GM18502 (cell line): ENCODE data around the gene AFF3.

Source experiments
- ATAC-seq: cut with Tn5 transposase; IDR thresholded peaks from one replicate; pipeline ENCODE4 v1.9.1; 2021; ENCODE audit warnings: mild to moderate bottlenecking; ENCODE audit not compliant: unreplicated experiment, poor library complexity

AFF3 gene

DNA sequence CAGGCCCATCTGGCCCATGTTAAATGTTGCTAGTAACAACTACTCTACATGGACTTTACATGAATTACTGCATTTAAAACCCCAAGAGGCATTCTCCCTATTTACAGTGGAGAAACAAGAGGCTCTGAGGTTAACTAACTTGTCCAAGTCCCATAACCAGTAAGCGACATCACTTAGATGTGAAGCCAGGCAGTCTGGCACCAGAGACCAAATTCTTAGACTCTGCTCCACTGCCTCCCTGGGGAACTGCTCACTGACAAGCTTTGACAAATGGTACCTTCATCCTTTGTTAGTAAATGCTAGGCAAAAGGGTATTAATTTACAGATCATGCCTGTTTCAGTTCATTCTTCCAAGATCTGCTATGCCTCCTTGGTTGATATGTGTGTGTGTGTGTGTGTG lies 124.8 kb downstream of the AFF3 start:
- no peak for ATAC-seq

DNA sequence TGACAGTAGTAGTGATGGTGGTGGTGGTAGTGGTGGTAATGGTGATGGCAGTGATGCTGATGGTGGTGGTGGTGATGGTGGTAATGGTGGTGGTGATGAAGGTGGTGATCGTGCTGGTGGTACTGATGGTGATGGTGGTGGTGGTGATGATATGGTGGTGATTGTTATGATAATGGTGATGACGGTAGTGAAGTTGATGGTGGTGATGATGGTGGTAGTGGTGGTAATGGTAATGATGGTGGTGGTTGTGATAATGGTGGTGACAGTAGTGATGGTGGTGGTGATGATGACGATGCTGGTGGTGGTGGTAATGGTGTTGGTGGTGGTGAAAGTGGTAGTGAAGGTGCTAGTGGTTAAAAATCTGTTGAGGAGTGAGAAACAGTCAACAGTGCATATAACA lies 125.6 kb downstream of the AFF3 start:
- ATAC-seq, result no peak

DNA sequence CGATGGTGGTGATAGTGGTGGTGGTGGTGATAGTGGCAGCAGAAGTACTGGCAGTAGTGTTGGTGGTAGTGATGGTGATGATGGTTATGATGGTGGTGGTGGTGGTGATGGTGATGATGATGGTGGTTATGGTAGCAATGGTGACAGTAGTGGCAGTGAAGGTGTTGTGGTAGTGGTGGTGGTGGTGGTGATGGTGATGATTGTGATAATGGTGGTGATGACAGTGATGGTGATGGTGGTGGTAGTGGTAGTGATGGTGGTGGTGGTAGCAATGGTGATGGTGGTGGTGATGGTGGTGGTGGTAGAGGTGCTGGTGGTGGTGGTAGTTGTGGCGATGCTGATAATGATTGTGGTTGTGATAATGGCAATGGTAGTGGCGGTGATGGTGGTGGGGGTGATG lies 126.5 kb downstream of the AFF3 start:
- ATAC-seq, result no peak

DNA sequence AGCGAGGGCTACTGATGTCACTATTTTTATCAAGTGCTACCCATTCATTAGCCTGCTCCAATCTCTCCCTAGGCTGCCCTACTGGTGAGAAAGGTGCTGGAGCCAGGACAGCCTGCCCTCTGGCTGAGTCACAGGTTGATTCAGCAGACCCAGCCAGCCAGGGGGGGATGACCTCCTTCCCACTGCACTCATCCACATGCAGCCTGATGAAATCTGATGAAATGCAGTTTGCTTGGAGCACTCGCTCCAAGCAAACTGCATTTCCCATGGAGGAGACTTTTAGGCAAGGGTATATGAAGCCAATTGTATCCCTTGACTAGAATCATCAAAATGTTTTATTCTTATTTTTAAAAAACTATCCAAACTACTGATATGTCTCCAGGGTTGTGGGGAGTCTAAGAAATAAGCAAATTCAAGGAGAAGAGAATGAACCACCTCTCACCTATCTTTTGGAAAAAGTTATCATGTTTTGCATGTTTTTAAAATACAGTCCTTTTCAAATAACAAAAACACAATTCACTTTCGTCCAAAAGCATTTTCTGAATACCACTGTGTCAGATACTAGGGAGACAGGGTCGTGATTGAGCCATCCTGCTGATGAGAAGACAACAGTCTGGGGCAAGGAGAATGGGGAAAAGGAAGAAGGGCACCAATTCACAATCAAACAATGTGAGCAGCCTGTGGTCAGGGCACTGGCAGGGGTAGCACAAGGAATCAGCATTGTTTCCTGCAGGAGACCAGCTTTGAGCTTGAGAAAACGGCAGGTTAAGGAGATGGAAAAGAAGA lies 128.3 kb downstream of the AFF3 start:
- ATAC-seq, result no peak

DNA sequence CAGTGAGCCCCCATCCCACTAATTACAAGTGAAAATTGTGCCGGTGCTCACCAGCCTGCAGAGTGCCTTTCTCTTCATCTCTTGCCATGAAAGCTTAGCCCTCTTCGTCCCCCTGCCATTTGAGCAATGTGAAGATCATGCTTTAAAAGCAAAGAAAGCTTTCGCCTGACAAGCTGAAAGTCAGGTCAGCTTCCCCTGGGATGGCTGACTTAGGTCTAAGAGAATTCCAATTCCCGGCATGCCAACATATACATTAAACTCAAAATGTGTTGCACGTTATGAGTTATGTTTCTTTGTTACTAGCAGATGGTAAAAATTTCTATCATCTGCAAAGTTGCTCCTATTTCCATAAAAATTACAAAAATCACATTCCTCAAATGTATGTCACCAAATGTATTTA lies 129.8 kb downstream of the AFF3 start:
- no peak for ATAC-seq

DNA sequence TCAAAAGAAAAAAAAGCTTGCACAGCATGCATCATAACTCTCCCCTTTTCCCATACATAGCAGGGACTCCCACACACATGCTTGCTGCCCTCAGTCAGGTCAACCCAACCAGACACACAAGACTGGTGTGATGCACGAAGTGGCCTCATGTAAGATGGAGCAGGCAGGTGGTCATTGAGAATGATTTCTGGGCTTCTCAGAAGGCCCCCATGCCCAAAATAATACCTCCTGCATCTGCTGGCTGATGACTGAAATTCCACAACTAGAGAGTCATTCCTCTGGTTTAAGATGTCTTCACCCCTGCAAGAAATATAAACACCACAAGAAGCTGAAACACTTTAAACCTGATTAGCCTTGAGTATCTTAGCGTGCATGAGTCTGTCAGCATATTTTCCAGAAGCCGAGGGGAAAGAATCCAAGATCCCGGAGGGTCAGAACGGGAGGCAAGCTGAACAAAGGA lies 131.1 kb downstream of the AFF3 start:
- ATAC-seq, result no peak

DNA sequence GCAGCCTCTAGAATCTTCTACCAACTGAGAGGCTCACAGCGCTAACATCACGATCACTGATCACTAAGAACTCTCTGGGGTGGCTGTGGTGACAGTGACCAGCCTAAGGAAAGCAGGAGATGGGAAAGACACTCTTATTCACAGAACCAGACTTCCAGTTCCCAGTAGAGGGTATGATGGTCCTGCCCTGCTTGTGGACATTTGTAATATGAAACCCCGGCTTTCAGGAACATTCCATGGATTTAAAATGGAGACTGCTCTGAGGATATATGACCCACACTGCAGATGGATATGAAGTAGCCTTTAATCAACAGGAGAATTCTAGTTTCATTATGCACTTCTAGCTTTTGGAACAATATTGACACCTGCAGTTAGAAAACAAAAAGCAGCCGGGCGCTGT lies 131.8 kb downstream of the AFF3 start:
- ATAC-seq, result no peak

DNA sequence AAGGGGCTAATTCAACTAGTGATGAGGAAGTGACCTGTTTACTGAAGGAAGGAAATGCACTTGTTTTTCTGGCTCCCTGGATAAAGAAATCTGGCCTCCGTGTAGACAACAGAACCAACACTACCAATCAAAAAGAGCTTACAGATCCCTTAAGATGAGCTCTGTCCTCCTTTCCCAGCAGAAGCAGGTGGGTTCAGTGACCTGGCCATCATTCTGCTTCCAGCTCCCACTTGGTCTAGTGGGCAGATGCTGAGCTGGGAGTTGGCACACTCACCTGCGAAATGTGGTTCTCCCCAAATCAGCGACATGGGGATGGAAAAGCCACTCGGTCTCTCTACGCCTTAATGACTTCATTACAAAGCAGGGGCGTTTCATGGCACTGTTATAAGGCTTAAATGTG lies 132.6 kb downstream of the AFF3 start:
- no peak for ATAC-seq

DNA sequence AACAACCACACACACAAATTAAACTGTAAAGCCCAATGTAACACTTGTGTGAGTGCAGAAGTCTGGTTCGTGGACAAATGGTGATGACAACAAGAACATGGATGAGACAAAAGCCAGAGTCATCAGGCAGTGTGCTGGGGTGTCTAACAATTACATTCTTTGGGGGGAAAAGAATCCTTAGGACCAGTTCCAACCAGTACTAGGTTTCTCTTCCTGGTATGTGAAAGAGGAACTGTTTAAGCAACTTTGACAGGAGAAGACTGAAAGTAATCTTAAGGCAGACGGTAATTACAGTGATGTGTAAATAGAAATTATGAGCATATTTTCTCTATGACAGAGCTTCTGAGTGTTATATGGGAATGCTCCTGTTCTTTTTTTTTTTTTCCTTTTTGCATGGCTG lies 133.4 kb downstream of the AFF3 start:
- no peak for ATAC-seq

DNA sequence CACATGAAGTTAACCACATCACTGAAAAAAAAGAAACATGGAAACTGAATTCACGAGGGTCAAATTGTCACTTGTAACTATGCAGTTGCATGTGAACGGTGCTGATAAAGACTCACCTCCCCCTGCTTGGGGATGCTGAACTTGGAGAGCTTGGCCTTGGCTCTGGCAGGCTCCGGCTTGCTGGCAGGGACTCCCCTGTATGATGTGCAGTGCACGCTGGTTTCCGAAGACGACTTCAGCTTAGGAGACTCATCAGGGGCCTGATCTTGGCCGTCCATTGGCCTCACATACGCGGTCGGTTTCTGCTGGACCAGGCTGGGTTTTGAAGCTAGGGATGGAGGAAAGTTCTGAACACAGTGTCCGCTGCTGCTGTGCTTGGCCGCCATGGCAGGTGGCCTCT lies 135.9 kb downstream of the AFF3 start:
- ATAC-seq, result no peak

DNA sequence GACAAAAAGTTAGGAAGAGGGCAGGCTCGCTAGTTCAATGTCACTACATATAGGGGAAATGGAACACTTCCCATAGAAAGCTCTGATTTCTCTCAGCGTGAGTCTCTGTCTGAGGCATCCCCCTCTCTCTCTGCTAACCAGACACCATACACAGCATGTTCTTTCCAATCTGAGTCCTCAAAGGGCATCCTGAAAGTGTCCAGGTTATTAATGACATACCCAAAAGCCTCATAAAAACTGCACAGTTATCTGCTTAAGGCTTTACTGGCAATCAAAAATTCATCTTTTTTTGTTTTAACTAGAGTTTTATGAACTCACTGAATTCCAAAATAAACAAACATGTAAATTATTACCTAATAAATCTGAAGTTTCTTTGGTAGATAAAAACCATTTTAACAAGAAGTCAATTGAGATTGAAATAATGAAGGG lies 137.4 kb downstream of the AFF3 start:
- no peak for ATAC-seq

DNA sequence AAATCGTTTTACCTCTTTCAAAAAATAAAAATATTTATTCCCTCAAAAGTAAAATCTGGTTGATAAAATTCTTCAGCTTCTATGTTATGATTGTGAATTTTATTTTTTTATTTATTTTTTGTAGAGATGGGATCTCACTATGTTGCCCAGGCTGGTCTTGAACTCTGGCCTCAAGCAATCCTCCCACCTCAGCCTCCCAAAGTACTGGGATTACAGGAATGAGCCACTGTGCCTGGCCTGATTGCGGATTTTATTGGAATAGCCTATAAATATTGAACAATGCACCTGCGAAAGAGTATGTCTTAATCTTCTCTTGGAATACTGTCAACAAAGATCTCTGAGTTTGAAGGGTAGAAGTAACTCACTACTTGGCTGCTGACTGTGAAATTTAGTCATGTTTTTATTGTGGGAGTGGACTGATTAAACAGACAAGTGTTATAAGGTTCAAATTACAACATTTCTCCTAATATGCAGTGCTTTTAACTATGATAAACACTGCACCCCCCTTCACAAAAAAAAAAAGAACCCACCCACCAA lies 138.0 kb downstream of the AFF3 start:
- no peak for ATAC-seq

DNA sequence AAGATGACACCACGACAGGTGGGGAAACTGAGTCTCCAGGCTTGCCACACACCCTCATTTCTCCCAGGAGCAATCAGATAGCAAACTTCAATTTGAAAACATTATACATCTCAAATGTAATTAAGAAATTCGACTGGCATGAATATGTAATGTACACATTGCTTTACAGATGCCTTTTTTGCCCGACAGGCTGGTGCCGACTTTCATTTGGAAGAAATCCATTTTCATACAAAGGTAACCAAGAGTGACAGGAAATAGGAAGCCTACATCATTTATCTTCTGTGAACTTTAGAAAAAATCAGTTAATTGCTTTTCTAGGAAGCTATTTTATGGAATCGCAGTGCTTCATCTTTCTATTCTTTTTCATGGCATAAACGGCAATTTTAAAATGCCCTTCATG lies 140.3 kb downstream of the AFF3 start:
- ATAC-seq, result no peak

DNA sequence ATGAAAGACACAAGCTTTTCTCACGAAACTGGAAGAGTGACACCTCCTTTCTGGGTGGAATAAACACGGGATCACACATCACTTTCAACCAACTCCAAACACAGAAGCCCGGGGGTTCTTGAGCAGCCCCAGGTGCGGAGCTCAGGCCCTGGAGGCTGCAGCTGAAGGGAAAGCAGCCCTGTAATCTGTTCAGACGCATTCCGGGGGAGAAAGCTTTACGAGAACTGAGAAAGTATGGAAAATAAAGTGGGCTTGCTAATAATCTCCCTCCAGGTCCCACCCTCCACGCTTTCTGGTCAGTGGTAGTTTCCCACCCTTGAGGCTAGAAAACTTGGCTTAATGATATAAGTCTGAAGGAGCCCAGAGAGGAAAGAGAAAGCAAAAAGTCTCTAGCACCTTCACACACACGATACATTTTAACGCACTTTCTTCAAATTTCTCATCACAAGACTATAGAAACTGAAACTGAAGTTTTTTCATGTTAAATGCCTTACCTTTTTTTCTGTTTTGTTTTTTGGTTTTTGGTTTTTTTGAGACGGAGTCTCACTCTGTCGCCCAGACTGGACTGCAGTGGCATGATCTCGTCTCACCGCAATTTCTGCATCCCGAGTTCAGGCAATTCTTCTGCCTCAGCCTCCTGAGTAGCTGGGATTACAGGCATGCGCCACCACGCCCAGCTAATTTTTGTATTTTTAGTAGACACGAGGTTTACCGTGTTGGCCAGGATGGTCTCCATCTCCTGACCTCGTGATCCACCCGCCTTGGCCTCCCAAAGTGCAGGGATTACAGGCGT lies 141.3 kb downstream of the AFF3 start:
- ATAC-seq, result no peak

DNA sequence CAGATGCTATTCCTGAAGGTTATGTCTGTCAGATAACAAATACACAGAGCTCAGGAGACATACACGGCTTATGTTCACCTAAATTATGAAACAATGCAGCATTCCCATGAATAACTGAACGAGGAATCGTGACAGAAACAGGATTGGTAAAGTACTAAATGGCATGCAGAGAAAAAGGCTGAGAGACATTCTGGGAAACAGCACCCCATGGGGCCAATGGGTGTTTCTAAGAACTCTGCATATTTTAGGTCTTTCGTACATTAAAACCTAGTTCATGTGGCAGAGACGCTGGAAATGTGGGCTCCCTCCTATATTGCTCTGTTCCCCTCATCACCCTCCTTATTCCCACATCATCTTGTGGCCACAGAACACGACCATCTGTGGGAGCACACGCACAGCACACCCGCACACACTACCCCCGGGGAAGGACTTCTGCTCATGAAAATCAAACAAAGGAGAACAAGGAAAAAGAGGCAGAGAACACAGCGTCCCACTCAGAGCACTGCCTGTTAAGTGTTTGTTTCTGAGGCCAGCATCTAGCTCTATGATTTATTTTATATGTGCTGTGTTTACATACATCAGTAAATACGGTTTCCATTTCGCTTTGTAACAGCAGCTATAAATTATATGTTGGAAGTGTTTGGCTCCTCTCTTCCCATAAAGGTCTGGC lies 143.6 kb downstream of the AFF3 start:
- ATAC-seq, result no peak

DNA sequence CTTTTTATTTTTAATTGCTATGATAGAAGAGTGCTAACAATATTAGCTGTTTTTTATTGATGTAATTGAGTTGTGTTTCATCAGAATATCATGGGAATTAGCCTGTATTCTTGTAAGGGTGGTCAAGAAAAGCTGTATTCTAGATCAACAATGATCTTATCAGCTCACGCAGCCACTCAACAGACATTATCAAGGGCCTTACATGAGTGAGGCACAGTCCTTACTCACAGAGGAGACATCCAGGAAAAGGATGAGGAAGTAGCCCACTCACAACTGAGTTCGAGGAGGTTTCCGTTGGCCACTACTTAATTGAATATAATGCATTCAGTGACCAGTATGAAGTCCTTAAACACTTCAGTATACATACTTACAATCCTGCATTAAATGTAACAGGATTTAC lies 152.5 kb downstream of the AFF3 start:
- no peak for ATAC-seq

DNA sequence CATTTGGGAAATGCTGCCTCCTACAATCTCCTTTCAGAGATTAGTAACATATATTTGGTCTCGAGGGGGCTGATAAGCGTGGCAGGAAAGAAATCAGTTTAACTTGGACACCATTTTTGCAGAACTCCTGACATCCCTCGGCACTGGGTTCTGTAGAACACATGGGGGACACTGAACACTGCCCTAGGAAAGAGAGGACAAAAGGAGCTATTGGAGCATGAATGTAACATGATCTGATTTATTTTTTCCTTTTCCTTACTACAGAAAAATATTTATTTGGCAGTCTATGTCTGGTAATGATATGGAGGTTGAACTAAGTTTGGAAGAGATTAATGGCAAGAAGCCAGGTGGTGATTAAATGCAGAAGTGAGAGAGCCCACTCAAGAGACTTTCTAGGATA lies 153.8 kb downstream of the AFF3 start:
- no peak for ATAC-seq

DNA sequence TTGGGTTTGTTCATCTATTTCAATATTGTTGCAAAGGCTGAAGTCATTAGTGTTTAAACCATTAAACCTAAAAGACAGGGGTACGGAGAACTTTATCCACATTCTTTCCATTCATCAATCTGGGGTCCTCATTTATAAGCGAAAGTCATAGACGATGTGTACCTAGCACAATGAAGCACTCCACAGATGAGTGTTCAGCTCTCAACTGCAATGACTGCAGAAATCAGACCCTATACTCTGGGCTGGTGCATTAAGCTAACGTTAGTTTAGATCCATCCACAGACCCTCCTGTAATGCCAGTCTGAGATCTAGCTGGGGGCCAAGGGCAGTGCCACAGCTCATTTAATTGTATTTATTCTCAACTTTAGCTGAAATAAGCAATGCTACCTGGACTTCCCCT lies 155.2 kb downstream of the AFF3 start:
- no peak for ATAC-seq

DNA sequence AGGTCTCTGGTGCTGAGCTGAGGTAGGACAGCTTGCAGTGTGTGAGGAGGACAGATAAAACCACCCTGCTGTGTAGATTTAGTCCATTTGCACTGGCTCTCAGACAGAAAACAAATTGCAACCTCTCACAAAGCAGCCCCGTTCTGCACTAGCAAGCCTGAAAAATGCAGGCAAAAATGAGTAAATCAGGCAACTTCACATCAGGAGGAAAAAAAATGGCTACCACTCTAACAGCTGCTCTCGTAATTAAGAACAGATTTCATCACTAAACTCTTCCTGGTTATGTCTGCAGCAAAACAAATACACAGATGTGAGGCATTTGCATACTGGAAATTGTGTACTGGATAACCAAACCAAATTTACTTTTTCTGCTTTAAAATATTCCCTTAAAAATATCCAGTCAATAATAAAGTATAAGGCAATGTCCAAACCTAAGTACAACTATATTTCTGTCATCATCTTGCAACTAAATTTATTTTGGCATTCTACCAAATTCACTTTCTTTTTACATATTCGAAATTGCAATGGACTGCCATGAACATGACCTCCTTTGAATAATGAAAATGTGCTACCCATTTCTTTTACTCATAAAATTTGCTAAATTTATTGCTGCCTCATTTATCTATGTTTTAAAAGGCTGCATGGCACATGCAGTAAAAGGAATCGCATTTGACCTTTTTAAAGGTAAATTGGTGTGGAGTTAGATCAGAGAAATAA lies 157.4 kb downstream of the AFF3 start:
- no peak for ATAC-seq

DNA sequence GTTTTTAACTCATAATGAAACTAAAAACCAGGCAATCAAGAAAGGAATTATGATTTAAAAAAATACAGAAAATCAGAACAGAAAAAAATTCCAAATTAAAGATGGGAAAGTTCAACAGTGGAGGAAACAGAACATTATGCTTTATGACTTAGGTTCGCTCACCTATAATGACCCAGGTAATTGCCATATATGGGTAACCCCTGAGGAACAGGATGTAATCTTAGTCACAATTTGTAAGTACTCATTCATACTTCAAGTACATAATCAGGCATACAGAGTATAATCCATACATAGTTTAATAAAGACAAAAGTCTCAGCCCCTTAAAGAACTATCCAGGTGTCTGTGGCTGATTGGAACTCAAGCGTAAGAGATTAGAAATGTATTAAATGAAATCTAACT lies 159.6 kb downstream of the AFF3 start:
- no peak for ATAC-seq
